HG02588 (cell line): ENCODE results near the gene DROSHA.
"Not testable (repeated sequence)": the region's sequence is repeated elsewhere in the genome, so short reads cannot be mapped to it uniquely, and the experiment has no call there.

Experiments used
- ATAC-seq: cut with Tn5 transposase; IDR thresholded peaks from one replicate; pipeline ENCODE4 v1.9.1; 2021; ENCODE audit warnings: mild to moderate bottlenecking, moderate library complexity; ENCODE audit not compliant: unreplicated experiment

DROSHA gene

DNA sequence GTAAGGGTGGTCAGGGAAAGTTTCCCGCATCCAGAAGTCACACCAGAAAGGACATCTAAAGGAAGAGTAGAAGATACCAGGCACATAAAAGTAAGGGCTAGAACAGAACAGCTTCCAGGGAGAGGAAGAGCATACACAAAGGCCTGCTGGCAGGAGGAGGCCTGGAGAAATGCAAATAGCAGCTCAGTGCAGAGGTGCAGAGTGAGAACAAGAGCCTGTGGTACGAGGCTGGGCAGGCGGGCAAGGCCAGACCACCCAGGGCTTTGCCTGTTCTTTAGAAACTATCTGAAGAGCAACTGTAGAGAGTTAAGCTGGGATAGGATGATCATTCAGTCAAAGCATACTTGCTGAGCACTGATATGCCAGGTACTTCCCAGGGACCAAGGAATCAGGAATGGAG is 115.3 kb downstream of the DROSHA start:
- no peak for ATAC-seq

DNA sequence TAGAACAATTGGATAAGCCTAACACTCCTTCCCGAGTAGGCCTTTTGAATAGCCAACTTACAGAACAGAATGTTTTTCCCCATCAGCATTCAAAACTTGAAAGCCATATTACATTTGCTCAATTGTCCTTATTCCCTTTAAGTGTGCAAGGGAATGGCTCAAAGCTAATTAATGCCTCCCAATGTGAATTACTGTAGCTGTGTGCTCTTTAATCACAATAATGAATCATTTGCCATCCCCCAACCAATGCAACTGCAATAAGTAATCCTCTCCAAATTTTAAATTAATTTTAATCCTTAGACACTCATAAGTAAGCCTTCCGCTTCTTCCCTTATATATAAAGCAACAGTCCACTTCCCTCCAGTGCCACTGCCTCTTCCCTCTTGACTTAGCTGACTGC is 115.9 kb downstream of the DROSHA start:
- ATAC-seq: no peak

DNA sequence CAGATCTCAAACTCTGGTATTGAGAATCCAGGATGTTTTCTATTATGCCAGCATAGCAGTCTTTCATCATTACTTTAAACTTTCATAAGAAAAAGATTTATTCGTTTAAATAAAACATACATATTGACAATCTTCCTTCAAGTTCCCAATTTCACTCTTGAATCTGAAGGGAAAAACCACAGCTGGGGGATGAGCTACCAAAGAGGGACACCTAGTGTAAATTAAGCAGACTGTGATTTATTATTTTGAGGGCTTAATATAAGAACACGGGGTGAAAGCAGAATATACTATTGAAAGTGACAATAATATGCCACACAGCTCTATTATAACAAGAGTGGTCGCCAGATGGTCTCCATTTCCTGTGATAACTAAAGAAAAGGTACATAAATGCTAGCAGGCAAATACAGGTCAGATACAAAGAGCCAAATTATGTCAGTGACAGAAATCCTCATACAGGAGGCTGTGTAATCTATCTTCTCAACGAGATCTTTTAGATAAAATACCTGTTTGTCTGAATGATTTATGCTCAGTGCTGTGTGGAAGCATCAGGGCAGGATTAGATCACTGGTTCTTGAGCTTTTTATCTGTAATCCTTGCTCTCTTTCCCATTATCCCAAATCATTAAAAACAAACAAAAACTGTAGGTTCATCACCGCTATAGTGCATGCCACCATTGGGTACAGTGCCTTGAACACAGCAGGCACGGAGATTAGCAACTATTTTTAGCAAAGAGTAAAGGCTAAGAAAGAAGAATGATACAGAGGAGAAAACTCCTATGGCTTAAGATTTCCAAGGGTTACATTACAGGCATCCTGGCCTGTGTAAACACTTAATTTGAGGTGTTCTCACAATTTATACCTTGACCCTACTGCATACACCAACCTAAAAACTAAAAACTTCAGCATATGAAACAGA is 116.6 kb downstream of the DROSHA start:
- ATAC-seq: no peak

DNA sequence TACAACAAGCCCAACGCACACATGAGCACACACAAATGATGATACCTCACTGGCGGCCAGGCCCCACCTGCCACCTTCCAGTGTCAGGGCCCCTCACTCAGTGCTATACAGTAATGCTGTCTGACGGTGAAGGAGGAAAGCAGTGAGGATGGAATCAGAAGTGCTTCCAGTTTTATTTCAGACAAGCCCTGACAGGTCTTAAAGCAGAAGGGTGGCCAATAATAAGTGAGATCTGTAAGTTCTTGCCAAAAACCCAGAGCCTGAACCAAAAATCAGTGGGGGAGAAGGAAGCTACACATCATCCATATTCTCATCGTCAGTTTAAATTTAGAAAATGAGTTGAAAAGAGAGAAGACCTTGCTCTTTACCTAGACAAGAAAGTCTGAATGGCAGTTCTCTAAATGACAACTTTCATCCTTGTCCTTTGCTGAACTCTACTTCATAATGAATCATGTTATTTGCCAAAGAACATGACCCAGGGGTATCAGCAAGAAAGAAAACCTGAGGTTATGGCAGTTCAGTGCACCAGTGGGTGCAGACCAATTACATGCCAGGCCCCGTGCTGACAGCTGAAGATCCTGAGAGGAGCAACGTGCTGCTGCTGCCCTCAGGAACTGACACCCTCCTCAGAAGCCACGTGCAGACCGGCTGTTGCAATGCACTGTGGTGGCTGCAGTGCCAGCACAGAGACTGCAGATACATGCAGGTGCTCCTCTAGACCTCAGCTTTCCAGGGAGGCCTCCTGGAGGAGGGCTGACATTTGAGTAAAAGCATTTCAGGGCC is 118.7 kb downstream of the DROSHA start:
- no peak for ATAC-seq

DNA sequence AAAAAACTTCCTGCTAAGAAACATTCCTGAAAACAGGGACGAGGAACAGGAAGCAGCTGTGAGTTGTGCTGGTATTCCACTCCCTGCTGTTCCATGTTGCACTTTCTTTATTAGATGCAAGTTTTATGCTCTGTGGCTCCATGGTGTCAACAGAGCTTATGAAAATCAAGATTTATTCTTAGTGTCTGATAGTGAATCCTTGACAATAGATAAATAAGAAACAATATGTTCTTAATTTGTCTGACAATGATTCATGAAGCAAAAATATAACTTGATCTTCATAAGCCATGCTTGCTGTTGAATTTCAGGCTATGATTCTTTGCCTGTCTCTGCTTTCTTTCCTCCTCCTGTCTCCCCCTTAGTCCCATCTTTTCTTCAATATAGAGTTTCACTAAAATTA is 119.6 kb downstream of the DROSHA start:
- no peak for ATAC-seq

DNA sequence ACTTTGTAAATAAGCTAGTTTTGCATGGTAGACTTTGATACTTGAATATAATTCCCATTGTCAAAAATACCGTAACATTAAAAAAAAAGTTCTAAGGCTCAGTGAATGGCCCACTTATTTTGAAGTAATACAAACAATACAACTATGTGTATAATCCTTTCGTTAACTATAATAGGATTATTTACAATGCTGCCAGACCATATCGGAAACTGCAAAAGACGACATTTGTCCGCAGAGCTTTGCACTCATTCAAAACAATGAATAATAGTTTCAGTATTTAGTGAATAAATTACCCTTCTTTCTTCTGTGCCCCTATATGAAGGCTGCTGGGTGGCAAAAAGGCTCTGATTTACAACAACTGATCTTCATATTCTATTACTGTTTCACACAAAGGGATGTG is 121.8 kb downstream of the DROSHA start:
- ATAC-seq: no peak

DNA sequence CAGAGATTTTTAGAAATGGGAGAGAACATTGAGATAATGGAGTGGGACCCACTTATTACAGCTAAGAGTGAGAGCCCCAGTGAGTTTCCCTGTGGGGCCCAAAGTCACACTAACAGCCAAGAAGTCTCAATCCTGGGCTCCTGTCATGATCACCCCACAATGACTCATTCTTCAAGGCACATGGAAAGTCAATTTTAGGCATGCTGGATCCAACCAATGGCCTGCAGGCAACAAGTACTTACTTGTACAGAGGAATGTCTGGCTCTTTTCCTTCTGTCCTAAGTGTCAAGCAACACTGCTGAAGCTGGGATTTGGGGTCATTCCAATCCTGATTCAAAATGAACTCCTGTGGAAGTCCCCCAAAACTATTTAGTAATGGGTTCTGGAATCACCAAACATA is 123.1 kb downstream of the DROSHA start:
- ATAC-seq: no peak

DNA sequence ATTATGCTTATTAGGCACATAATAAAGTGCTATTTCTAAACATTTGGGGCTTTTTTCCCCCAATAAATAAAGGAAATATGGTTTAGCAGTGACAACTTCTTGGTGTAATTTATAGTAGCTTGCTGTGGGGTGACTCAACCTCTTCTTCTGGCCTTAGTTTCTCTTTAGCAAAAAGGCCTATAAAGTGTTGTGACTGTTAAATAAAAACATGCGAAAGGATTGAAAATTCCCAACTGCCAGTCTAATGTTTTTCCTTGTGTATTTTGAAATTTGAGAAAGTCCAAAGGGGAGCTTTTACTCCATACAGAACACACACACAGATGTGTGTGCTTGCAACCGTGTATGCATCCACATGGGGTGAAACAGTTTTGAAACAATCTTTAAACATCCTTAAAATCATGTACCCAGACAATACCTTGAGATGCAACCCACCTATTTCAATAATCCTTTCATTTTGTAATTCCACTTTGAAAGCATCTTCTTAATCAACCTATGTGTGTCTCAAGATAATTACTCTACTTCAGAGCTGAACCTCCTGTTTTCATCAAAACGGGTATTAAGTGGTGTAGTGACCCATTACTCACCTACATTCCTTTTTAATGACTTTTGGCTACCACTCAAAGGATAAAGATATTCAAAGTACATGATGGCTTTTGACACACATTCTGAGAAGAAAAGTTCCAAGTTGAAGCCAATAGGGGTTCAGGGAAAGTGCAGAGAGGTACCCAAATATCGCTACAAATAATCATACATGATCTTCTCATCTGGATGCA is 123.8 kb downstream of the DROSHA start:
- ATAC-seq: no peak

DNA sequence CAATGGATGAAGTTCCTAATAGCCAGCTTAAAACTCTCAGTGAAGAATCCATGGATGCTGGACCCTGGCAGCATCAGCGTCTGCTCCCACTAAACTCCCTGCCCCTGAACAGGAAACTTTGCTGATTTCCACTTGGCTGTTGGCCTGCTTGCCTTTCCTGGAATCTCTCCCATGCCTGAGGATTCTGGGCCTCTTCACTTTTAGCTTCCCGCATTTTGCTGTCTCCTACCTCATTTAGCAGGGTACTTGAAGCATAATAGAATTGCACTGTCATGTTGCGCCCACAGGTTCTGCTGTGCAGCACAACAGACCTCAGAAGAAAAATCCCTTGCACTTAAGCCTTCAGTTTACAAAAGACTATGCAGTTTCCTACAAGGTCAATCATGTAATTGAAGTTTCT is 127.6 kb downstream of the DROSHA start:
- no peak for ATAC-seq

DNA sequence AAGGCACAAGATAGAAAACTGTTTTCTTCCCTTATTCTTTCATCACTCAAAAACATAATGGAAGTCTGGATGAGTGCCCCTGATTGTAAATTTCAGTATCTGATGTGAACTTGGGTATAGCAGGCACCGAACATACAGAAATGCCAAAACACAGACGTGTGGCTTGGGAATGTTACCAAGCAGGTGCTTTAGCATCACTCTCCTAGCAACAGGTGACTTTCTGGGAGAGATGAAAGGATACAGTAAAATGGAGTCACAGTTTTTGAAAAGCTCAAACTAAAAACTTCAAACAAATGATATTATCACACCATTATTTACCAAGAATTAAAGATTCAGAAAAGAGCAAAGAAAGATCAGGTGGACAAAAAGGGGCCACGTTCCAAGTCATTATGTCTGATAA is 130.2 kb downstream of the DROSHA start:
- ATAC-seq: no peak

DNA sequence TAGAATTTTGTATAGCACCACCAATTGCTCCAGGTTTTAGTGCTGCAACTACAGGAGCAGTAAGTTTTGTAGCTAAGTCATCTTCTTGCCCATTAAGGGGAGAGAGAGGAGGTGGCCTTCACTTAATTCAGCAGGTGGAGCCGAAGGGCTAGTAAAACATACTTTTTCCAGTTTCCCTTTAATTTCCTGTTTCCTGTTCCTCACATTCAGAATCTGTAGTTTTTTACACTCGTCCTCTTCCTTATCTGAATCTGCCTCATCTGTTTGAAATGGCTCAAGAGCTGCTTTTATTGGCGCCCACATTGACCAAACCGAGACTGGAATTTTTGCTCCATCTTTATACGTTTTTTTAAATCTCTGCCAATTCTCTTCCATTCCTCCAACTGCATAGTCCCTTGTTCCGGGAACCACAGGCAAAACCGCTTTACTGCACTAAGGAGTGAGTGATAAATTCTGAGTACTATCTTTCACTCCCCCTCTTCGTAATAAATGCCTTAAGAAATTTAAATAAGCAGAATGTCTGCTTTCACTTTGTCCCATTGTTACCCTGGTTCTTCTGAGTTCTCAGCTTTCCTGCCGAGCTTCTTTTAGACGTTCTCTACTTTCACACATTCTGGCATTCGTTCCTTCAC is 133.9 kb downstream of the DROSHA start:
- no peak for ATAC-seq

DNA sequence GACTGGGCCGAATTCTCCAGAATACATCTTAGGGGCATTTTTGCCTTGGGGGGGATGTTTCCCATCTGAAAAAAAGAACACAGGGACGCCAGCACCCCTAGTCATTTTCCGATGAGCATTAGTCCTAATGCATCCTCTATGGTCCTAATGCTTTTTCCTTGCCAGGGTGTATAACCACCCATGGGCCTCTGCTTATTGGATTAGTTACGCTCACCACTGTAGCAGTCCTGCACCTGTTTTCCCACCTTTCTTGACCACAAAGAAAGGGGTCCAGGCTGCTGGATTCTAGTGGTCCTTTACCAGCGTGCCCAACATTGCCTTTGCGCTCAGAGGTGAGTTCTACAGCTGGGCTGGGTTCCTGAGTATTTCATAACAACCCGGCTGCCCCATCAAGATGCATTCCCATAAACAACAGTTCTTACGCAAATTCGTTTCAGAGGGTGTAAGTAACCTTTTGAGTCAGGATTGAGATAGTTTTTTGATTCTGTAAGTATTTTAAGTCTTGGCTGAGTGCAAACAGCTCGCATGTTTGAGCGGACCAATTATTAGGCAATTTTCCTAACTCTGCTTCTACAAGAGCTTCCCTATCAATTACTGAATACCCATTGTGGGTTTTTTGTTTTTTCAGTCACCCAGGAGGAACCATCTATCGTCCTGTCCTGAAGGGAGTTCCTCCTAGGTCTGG is 135.1 kb downstream of the DROSHA start:
- no peak for ATAC-seq

DNA sequence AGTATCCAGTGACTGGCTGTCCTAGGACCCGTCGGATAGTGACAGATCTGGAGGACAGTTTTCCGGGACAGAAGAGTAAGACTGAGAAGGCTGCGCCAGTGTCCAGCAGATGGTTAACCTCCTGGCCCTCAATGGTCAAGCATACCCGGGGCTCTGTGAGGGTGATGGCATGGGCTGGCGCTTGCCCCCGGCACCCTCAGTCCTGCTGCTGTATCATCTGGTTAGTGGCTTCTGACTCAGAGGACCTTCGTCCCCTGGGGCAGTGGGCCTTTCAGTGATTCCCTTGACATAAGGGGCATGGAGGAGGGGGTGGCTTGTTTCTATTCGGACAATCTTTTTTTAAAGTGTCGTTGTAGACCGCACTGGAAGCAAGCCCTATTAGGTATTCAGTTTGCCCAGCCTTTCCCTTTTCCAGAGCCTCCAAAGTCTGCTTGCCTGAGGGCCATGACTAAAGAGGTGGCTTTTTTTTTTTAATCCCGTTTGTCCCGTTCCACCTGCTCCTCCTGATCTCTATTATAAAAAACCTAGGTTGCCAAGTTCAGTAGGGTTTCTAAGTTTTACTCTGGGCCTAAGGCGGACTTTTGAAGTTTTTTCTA is 136.3 kb downstream of the DROSHA start:
- ATAC-seq: not testable (repeated sequence)

DNA sequence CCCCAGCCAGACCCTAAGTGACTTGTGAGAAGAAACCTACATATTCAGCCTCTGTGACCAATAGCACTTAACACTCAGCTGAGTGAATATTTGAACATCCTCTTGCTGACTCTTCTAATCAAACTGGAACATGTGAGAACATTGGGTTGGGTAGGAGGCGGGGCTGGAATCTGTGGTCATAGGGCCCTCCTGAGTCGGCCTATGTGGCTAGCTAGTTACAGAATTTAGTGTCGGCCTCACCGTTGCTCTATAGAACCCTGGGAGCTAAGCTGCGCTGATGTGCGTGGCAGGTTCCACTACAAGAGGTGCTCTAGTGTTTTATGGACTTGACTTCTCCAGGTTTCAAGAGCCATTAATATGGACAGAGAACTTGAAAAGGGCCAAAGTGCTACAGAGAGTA is 138.8 kb downstream of the DROSHA start:
- ATAC-seq: no peak

DNA sequence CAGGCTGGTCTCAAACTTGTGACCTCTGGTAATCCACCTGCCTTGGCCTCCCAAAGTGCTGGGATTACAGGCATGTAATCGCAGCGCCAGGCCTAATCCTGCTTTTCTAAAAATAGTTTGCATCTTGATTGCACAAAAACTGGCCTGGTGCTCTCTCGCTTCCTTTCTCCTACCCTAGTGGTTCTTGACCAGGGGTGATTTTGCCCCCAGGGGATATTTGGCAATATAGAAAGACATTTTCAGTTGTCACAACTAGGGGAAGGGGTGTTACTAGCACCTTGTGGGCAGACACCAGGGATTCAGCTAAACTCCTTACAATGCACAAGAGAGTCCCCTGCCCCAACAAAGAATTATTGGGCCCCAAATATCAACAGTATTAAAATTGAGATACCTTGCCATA is 139.8 kb downstream of the DROSHA start:
- ATAC-seq: no peak

DNA sequence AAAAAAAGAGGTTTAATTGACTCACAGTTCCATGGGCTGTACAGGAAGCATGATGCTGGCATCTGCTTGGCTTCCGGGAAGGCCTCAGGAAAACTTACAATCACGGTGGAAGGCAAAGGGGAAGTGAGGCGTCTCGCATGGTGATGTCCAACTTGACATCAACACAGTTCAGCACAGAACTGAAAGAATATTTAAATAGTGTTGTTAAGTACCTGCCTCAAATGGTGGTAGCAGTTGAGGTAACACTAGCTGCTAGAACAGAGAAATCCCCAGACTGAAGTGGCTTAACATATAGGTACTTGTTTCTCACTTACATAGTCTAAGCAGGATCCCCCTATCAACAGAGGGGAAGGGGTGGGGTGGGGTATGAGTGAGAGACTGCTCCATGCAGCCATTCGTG is 141.6 kb downstream of the DROSHA start:
- no peak for ATAC-seq

DNA sequence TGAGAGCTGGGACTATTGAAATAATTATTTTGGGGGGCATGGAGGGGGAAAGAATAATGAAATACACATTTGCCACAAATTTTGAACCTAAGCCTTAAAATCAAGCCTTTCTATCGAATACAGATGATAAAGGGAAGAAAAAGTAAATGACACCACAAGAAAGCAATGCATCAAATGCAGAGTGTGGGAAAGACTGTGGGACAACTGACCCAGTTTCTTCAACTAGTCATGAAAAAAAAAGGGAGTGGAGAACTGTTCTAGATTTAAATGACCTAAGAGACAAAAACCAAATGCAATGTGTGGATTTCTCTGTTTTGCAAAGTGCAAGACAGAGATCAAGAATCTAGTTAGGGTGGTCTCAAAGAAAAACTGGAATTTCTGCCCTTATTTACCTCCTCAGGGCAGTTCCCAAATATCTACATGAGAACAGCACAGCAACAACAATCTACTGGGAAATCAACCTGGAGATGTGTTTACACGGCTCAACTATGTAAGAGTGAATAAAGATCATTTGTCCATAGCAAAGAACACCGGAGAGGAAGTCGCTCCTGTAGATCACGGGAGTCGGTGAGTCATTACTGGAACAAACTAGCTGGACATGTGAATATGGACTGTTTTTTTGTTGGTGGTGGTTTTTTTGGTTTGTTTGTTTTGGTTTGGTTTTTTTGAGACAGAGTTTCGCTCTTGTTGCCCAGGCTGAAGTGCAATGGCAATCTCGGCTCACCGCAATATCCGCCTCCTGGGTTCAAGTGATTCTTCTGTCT is 145.9 kb downstream of the DROSHA start:
- ATAC-seq: no peak

DNA sequence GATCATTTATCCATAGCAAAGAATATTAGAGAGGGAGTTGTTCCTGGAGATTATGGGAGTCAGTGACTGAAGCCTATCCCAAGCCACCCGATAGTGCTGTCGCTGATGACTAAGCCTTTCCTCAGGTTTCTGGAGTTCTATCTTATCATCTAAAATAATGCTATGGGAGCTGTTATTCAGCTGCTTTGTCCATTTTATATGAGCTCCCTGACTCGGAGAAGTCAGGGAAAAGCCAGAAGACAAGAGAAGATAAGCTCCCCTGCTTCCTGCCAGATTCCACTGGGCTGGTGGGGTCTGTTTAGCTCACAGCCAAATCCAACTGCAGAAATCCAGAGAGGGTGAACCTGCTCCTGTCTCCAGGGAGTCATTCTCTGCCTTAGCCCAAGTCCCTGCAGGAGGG is 148.2 kb downstream of the DROSHA start:
- no peak for ATAC-seq
